HAP-1 (cell line): ENCODE measurements around the gene GXYLT2.
"Not testable (repeated sequence)": the region's sequence is repeated elsewhere in the genome, so short reads cannot be mapped to it uniquely, and the experiment has no call there.

Experiments
- DNase-seq, 2 experiments: peaks; one replicate each; pipeline ENCODE4 v3.0.0-alpha.2; 2016 to 2020; ENCODE audit warnings: low spot score in 2 of 2
- H3K27me3 ChIP-seq: fragments of 250-450 bp; sonication (Bioruptor Pico); 2 replicates; pipeline ENCODE4 v1.5.1; 2020; ENCODE audit warnings: low read depth, mild to moderate bottlenecking, moderate library complexity
- H3K36me3 ChIP-seq: fragments of 250-450 bp; sonication (Bioruptor Pico); replicated peaks from 2 replicates; pipeline ENCODE4 v1.5.1; 2020; ENCODE audit warnings: mild to moderate bottlenecking
- H3K4me1 ChIP-seq: fragments of 250-450 bp; sonication (Bioruptor Pico); 2 replicates; pipeline ENCODE4 v1.5.1; 2020; ENCODE audit warnings: mild to moderate bottlenecking
- H3K4me3 ChIP-seq: fragments of 250-450 bp; sonication (Bioruptor Pico); 2 replicates; pipeline ENCODE4 v1.5.1; 2020; ENCODE audit warnings: mild to moderate bottlenecking, moderate library complexity
- H3K9me3 ChIP-seq: fragments of 250-450 bp; sonication (Bioruptor Pico); 2 replicates; pipeline ENCODE4 v1.5.1; 2020; ENCODE audit warnings: mild to moderate bottlenecking, moderate library complexity
- in situ Hi-C: fragments of 300-500 bp; cut with MboI; formaldehyde crosslinking; loops from 3 replicates; pipeline ENCODE4 v1.14.3; 2020; ENCODE audit warnings: low sequenced_read_pairs, inconsistent platforms, mixed read lengths

The GXYLT2 gene

DNA sequence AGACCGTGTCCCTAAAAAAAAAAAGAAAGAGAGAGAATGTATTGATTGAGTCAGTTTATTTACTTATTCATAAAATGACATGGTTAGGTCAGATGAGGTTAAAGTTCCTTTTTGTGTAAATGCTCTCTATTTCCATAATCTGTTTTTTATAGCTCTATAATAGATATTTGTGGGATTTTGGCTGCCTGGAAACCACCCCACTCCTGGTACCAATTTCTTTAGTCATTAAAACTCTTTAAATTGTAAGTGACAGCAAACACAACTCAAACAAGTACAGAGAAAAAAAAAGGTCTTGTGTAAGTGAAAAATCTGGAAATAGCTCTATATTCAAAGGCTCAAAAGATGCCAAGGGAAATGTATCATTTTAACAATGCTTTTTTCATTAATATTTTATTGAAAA lies 97.7 kb downstream of the GXYLT2 start:
- peaks cover 6% of the 10 kb centered on the region for H3K9me3 ChIP-seq
- no peaks in the 10 kb centered on the region for H3K4me1 ChIP-seq
- no peak overlapping the region for H3K4me3 ChIP-seq
- in situ Hi-C loops = no loop called here
- DNase-seq = no peak
- no peaks in the 10 kb centered on the region for H3K27me3 ChIP-seq
- H3K36me3 ChIP-seq = no peaks in the 10 kb centered on the region

DNA sequence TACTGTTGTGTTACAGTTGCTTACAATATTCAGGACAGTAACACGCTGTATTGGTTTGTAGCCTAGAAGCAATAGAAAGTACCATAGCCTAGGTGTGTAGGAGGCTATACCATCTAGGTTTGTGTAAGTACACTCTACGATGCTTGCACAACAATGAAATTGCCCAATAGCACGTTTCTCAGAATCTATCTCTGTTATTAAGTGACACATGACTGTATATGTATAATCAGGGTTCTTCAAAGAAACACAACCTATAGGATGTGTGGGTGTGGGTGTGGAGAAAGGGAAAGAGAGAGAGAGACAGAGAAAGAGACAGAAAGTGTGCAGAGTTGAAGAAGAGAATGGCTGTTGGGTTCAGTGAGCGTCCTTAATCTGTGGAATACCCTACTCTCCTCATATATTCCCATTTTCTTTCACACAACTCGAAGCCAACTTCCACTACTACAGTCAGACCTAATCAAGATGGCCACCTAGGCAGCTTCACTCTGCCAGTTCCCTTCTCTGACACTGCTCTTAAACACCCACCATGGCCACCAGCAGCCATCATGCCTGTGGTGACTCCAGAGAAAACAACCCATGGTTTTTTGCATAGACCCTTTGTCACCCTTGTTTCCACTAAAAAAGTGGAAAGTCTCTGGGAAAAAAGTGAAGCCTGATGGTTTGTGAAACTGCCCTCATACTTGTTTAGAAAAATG lies 103.0 kb downstream of the GXYLT2 start:
- no peak for DNase-seq

DNA sequence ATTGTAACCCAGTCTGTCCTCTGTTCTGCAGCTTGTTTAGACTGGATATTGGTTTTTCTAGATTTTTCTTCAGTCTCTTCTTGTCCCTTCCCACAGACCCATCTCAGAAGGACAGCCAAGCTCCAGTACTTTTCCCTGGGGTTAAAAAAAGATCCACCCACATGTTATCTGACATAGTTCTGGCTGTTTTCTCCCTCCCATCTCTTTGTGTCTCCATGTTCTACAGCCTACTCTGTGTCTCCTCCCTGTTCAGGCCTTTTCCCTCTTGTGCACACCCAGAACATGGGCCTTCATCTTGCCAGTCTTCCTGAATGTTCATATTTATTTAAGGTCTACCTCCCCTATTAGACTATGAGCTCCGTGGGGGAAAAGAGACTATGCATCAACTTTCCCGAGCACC lies 103.7 kb downstream of the GXYLT2 start:
- Histone ChIP-seq H3K4me1 (peaks cover 4% of the 10 kb centered on the region), H3K27me3 (no peaks in the 10 kb centered on the region), H3K9me3 (no peaks in the 10 kb centered on the region; the same call in 1 of the 2 replicates), H3K4me3 (no peak overlapping the region), H3K36me3 (no peaks in the 10 kb centered on the region)
- in situ Hi-C loops = no loop called here
- DNase-seq = no peak

More for the DNA sequence above, 103.0 kb downstream of the GXYLT2 start:
- H3K4me1 ChIP-seq = no peaks in the 10 kb centered on the region; the same call in 1 of the 2 replicates
- H3K9me3 ChIP-seq = peaks cover 2% of the 10 kb centered on the region
- in situ Hi-C loops = no loop called here
- no peaks in the 10 kb centered on the region for H3K27me3 ChIP-seq
- no peaks in the 10 kb centered on the region for H3K36me3 ChIP-seq
- no peak overlapping the region for H3K4me3 ChIP-seq

- Histone ChIP-seq H3K4me3 (no peak overlapping the region), H3K27me3 (no peaks in the 10 kb centered on the region), H3K4me1 (peaks cover 7% of the 10 kb centered on the region), H3K36me3 (peaks cover 4% of the 10 kb centered on the region), H3K9me3 (no peaks in the 10 kb centered on the region; the same call in 1 of the 2 replicates)
- in situ Hi-C loops = no loop called here
- no peak for DNase-seq
These were observed 105.5 kb downstream of the GXYLT2 start for GRCh38 chr3:72993391-72993790.

- Histone ChIP-seq H3K9me3 (no peaks in the 10 kb centered on the region; the same call in 1 of the 2 replicates), H3K4me3 (no peak overlapping the region), H3K36me3 (peaks cover 24% of the 10 kb centered on the region), H3K4me1 (peaks cover 20% of the 10 kb centered on the region), H3K27me3 (no peaks in the 10 kb centered on the region)
- in situ Hi-C loops = no loop called here
- DNase-seq = no peak
These were observed 107.5 kb downstream of the GXYLT2 start for GRCh38 chr3:72995337-72995736.

DNA sequence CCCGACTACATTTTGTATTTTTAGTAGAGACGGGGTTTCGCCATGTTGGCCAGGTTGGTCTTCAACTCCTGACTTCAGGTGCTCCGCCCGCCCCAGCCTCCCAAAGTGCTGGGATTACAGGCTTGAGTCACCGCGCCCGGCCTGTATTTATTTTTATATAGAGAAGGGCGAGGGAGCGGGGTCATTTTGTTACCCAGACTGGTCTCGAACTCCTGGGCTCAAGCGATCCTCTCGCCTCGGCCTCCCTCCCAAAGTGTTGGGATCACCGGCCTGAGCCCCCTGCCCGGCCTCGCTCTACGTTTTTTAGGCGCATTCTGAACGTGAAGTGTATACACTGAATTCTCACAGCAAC lies 108.3 kb downstream of the GXYLT2 start:
- DNase-seq = no peak
- in situ Hi-C loops = no loop called here
- peaks cover 31% of the 10 kb centered on the region for H3K36me3 ChIP-seq
- H3K9me3 ChIP-seq = no peaks in the 10 kb centered on the region; the same call in 1 of the 2 replicates
- no peaks in the 10 kb centered on the region for H3K27me3 ChIP-seq
- peaks cover 24% of the 10 kb centered on the region for H3K4me1 ChIP-seq
- H3K4me3 ChIP-seq = peak overlapping the region; percentile 96

GRCh38 chr3:72996473-72997333 lies 108.9 kb downstream of the GXYLT2 start, which contains the start of gene PPP4R2:
Gene PPP4R2 (plus strand): TSS chr3:72996811. CDS start chr3:72997038, 227 bp downstream.
- Histone ChIP-seq H3K27me3 (no peaks in the 10 kb centered on the region), H3K4me1 (peaks cover 24% of the 10 kb centered on the region), H3K36me3 (peaks cover 37% of the 10 kb centered on the region), H3K9me3 (no peaks in the 10 kb centered on the region; the same call in 1 of the 2 replicates), H3K4me3 (peak within 1 kb of the TSS; percentile 96)
- peak; percentile 83 to 89 for DNase-seq
- in situ Hi-C loops = no loop called here

- H3K4me3 ChIP-seq = peak overlapping the region; percentile 96
- in situ Hi-C loops = no loop called here
These were observed 109.6 kb downstream of the GXYLT2 start for GRCh38 chr3:72997421-72997961.

GRCh38 chr3:72998466-72998865 lies 110.6 kb downstream of the GXYLT2 start:
- in situ Hi-C loops = no loop called here
- Histone ChIP-seq H3K4me3 (peak overlapping the region; percentile 96), H3K27me3 (no peaks in the 10 kb centered on the region), H3K36me3 (peaks cover 52% of the 10 kb centered on the region), H3K4me1 (peaks cover 24% of the 10 kb centered on the region), H3K9me3 (no peaks in the 10 kb centered on the region; the same call in 1 of the 2 replicates)
- peak in 1 of 2 experiments; percentile 18 for DNase-seq

More at GRCh38 chr3:72997421-72997961, 109.6 kb downstream of the GXYLT2 start:
- H3K36me3 ChIP-seq = peaks cover 43% of the 10 kb centered on the region
- H3K27me3 ChIP-seq = no peaks in the 10 kb centered on the region
- DNase-seq = peak; percentile 39 to 84
- H3K4me1 ChIP-seq = peaks cover 24% of the 10 kb centered on the region
- no peaks in the 10 kb centered on the region; the same call in 1 of the 2 replicates for H3K9me3 ChIP-seq

DNA sequence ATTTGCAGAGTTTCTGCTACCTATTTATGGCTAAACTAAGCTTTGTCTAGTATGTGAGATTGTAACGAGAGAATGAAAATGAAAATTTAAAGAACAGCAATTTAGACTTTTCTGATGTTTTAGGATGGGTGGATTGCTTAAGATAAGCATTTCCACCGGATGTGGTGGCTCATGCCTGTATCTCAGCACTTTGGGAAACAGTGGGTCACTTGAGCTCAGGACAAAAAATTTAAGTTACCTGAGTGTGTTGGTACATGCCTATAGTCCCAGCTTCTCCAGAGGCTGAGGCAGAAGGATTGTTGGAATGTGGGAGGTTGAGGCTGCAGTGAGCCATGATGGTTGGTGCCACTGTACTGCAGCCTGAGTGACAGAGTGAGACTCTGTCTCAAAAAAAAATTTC lies 112.1 kb downstream of the GXYLT2 start:
- no peak for DNase-seq
- in situ Hi-C loops = no loop called here
- Histone ChIP-seq H3K27me3 (no peaks in the 10 kb centered on the region), H3K36me3 (peaks cover 60% of the 10 kb centered on the region), H3K4me3 (peak overlapping the region; percentile 96; the same call in 1 of the 2 replicates), H3K9me3 (no peaks in the 10 kb centered on the region; the same call in 1 of the 2 replicates), H3K4me1 (peaks cover 24% of the 10 kb centered on the region)

DNA sequence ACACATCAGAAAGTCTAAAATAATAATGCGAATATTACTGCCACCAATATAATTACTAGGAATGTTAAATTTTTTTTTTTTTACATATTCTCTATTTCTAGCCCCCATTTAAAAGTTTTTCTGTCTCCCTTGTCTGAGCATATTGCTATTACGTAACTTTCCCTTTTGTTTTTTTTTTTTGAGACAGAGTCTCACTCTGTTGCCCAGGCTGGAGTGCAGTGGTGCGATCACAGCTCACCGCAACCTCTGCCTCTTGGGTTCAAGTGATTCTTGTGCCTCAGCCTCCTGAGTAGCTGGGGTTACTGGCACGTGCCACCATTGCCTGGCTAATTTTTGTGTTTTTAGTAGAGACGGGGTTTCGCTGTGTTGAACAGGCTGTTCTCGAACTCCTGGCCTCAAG lies 115.2 kb downstream of the GXYLT2 start:
- H3K27me3 ChIP-seq, DNase-seq, H3K4me3 ChIP-seq, in situ Hi-C loops, H3K9me3 ChIP-seq: not testable (repeated sequence)
- Histone ChIP-seq H3K36me3 (peaks cover 79% of the 10 kb centered on the region), H3K4me1 (peaks cover 19% of the 10 kb centered on the region)

GRCh38 chr3:73004316-73004715 lies 116.5 kb downstream of the GXYLT2 start:
- Histone ChIP-seq H3K4me3 (no peak overlapping the region), H3K27me3 (no peaks in the 10 kb centered on the region), H3K36me3 (peaks cover 73% of the 10 kb centered on the region), H3K4me1 (peaks cover 13% of the 10 kb centered on the region), H3K9me3 (no peaks in the 10 kb centered on the region)
- DNase-seq = no peak
- in situ Hi-C loops = no loop called here

DNA sequence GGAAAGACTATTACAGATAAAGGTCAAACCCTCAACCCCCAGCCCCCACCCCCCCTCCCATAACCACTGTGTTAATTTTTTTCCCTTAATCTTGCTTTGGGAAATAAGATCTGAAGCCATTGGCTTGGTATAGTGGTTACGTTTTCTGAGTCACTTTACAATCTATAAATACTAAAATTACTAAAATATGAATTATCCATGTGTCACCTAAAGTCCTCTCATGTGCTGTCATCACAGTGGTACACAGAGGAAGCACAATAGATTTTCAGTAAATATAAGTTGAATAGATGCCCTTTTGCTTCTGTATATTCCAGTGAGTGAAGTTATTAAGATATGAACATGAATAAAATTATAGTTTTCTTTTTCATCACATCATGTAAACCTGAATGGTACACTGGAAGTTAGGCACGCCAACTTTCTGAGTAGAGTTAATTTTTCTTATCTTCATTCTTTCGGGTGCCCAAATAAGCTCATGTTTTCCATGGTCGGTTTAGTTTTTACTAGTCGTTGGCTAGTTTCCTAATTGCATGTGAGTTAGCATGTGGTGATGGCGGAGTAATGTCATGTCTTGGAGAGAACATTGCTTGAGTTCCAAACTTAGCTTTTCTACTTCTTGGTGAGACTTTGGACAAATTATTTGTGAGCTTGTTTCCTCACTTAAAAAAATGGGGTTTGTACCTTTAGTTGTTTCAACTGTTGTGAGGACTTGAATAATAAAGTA lies 120.3 kb downstream of the GXYLT2 start:
- no peak overlapping the region for H3K4me3 ChIP-seq
- H3K27me3 ChIP-seq = no peaks in the 10 kb centered on the region
- H3K9me3 ChIP-seq = no peaks in the 10 kb centered on the region
- H3K4me1 ChIP-seq = 0 out of 2 replicates have a peak, but pooled peaks cover 2% of the 10 kb centered on the region
- peaks cover 38% of the 10 kb centered on the region for H3K36me3 ChIP-seq
- in situ Hi-C loops = no loop called here
- DNase-seq = no peak
